ENCODE measurements around the gene MRPS9.

DNA sequence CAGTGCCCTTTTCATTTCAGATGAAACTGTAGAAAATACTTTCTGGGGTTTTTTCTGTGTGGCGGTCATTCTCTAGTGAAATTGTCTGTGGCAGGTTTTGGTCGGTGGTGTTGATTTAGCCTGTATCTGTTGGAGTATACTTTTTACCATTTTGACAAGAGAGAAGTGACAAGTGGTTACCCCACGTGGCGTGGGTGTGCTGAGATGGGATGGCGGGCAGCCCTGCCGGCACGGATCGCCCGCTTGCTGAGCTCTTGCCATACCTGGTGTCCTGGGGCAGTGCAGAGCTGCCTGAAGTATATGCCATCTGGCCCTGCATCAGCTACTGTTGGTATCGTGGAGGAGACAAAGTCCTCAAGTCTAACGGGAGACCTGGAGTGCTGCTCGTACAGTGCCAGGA, 64.1 kb downstream of the MRPS9 start:
- TF ChIP-seq EP300 (IDR thresholded peaks at IDR 0.05) (no peak), POLR2A (IDR thresholded peaks at IDR 0.05) (no peak)
- TF ChIP-seq, protein P1, sequence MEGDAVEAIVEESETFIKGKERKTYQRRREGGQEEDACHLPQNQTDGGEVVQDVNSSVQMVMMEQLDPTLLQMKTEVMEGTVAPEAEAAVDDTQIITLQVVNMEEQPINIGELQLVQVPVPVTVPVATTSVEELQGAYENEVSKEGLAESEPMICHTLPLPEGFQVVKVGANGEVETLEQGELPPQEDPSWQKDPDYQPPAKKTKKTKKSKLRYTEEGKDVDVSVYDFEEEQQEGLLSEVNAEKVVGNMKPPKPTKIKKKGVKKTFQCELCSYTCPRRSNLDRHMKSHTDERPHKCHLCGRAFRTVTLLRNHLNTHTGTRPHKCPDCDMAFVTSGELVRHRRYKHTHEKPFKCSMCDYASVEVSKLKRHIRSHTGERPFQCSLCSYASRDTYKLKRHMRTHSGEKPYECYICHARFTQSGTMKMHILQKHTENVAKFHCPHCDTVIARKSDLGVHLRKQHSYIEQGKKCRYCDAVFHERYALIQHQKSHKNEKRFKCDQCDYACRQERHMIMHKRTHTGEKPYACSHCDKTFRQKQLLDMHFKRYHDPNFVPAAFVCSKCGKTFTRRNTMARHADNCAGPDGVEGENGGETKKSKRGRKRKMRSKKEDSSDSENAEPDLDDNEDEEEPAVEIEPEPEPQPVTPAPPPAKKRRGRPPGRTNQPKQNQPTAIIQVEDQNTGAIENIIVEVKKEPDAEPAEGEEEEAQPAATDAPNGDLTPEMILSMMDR (IDR thresholded peaks at IDR 0.05), result no peak
